GM18951 (cell line): ENCODE measurements around the gene NTN4.
"Not testable (repeated sequence)": the region's sequence is repeated elsewhere in the genome, so short reads cannot be mapped to it uniquely, and the experiment has no call there.

Experiments
- POLR2A ChIP-seq: IDR thresholded peaks from 4 replicates; pipeline ENCODE4 v1.6.1; 2011; ENCODE audit warnings: mild to moderate bottlenecking; ENCODE audit not compliant: insufficient read length, insufficient read depth; ENCODE audit errors: extremely low read depth
- in situ Hi-C: fragments of 300-500 bp; cut with MboI; formaldehyde crosslinking; loops from one replicate; pipeline ENCODE4 v1.12.0; 2022; ENCODE audit warnings: low sequenced_read_pairs, mixed read lengths, inconsistent platforms; ENCODE audit not compliant: unreplicated experiment

NTN4 gene

DNA sequence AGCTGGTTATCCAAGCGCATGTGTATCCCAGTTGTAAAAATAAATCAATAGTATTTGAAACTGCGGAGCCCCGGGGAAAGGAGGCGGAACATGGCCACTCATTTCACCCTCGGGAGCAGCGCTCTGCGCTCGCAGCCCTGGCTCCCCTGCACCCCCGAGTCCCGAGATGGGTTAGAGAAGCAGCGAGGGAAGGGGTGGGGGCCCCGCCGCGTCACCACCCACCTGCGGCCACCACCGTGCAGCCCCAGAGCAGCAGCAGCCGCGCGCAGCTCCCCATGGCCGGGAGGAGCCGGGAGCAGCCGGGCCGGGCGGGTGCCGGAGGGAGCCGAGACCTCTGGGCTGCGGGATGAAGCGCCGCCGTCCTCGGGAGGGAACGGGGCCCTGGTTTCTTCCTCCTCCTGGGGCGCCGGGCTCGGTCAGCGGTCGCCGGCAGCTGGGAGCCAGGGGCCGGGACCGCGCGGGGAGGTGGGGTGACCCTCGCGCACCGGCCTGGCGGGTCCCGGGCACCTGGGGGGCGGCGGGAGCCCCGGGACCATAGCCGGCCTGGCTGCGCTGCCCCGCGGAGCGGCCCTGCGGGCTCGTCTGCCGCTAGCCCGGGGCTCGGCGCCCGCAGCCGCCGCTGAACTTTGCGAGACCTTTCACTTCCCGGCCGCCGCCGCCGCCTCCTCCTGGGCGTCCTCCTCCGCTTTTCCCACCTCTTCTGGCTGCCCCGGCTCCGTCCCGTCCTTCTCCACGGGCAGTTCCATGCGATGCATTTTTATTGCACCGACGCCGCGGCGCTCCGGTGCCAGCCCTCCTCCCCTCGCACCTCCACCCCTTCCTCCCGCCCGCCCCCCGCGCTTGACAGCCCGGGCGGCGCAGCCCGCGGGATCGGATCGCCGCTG is at the start of gene NTN4:
NTN4 (minus strand) TSS at position 732 of the 884 bp plus-strand sequence; CDS start at position 277, 455 bp downstream.
- TF ChIP-seq POLR2A = no peak
- in situ Hi-C loops = no loop called here

GRCh38 chr12:95838125-95838524 is 47.6 kb upstream of the NTN4 start:
- no peak for TF ChIP-seq POLR2A

DNA sequence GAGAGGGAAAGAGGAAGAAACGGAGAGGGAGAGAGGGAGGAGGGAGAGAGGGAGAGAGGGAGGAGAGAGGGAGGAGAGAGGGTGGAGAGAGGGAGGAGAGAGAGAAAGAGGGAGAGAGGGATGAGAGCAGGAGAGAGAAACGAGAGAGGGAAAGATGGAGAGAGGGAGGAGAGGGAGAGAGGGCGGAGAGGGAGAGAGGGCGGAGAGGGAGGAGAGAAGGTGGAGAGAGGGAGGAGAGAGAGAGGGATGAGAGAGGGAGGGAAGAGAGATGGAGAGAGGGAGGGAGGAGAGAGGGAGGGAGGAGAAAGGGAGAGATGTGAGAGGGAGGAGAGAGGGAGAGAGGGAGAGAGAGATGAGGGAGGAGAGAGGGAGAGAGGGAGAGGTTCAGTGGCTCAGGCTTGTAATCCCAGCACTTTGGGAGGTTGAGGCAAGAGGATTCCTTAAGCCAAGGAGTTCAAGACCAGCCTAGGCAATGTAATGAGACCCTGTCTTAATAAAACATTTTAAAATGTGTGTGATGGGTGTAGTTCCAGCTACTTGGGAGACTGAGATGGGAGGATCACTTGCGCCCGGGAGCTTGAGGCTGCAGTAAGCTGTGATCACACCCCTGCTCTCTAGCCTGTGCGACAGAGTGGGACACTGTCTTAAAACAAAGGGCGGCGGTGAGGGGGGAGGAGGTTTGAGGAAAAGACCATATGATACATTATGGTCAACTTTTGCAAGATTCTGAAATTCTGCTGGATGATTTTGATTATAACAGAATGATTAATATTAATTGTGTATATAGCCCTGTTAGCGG is 46.9 kb upstream of the NTN4 start:
- TF ChIP-seq POLR2A = no peak
- in situ Hi-C loops = no loop called here

More at GRCh38 chr12:95838125-95838524, 47.6 kb upstream of the NTN4 start:
- in situ Hi-C loops = no loop called here

GRCh38 chr12:95836630-95837239 is 46.2 kb upstream of the NTN4 start:
- in situ Hi-C loops = no loop called here
- TF ChIP-seq POLR2A = no peak

DNA sequence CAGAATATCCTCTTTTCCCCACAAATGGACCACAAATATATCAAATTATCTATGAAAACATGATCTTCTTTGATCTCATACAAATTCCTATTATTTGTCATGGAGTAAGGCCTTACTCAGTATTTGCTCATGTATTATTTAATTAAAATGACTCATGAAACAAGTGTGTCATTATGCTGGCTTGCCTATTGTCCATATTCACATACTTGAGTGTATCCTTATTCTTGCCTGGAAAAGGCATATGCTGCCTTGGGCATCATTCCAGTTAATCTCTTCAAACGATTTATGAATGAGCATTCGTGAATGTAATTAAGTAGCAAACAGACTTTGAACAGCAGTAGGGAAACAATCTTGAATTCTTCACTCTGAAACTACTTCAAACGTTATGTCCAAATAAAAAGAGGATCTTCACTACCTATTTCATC is 45.6 kb upstream of the NTN4 start:
- in situ Hi-C loops = no loop called here
- TF ChIP-seq POLR2A = no peak

- TF ChIP-seq POLR2A = no peak
- in situ Hi-C loops = no loop called here
Observed at GRCh38 chr12:95834572-95834971, 44.0 kb upstream of the NTN4 start.

DNA sequence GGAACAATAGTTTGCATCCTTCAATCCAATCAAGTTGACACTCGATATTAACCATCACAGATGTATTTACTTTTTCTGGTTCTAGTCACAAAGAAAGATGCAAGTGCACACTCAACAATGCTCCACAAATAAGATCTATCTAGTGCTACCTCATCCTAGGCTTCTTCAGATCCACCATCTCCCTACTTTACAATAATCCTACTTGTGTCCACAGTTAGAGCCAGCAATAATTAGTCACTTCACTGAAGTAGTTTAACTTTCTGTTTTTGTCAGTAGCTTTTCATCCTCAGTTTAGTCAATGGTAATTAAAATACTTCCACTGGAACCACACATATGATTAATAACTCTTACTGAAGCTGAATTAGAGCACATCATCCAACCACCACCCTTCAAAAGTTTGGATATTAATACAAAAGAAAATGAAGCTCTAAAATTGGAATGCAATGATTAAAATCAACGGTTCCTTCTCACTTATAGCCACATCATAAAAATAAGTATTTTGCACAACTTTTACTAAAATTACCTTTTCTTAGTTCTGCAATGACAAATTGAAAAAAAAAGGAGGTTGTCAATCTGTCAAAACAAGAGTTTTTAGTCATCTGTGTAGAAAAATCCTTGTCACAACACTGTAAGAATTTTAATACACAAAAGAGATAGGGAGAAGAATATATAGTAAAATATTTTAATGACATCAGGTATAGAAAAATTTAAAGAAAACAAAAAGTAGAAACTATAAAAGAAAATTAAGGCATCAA is 39.9 kb upstream of the NTN4 start:
- TF ChIP-seq POLR2A = no peak
- in situ Hi-C loops = no loop called here

GRCh38 chr12:95829395-95829794 is 38.8 kb upstream of the NTN4 start:
- in situ Hi-C loops = no loop called here
- TF ChIP-seq POLR2A = no peak

- TF ChIP-seq POLR2A = no peak
- in situ Hi-C loops = no loop called here
Observed at GRCh38 chr12:95820096-95820703, 29.6 kb upstream of the NTN4 start.

DNA sequence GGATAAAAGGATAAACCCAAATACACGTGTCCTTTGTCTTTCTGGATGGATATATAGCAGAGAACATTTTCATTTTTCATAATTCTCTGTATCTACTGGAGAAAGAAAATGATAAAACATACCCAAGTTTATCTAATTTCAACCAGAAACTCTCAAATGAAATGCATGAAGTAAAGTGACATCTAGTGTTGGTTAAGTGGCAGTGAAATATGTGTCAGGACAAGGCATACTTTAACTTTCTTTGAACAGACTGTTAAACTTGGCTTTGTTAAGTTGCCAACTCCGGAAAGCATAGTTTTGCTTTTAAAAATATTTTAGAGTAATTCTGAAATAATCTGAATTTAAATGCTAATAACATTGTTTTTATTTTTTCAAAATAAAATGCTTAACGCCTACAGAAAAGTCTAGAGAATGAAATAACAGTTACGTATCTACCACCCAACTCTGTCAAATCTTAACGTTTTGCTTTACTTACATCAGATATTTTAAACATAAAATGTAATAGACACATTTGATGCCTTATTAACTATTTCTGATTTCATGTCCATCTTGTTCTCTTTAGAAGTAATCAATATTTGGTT is 25.2 kb upstream of the NTN4 start:
- in situ Hi-C loops = no loop called here
- TF ChIP-seq POLR2A = no peak

- in situ Hi-C loops = not testable (repeated sequence)
Observed at GRCh38 chr12:95812155-95812554, 21.6 kb upstream of the NTN4 start.

- TF ChIP-seq POLR2A = no peak
- in situ Hi-C loops = no loop called here
Observed at GRCh38 chr12:95810411-95810810, 19.8 kb upstream of the NTN4 start.
